IMR-90 (cell line): ENCODE results near the gene LONP2. TPM values are rescaled to one million over a fixed set of nuclear protein-coding genes. Genes with fewer than 3 reads are reported as not detected.

ENCODE experiments used
- ATAC-seq: fragments of 200-7000 bp; cut with Tn5 transposase; 2 replicates; pipeline ENCODE4 v1.9.1; 2020; ENCODE audit warnings: low read depth, mild to moderate bottlenecking, moderate library complexity
- BruUV-seq: library from RNA; stranded (reverse); fragments of 400-500 nt; replicated peaks from 2 replicates; lab custom pipeline; 2021; lab: Mats Ljungman, UMichigan
- CTCF ChIA-PET: fragments of 300-600 bp; formaldehyde crosslinking; extraction: SDS; loops from one replicate; lab custom pipeline; 2021; ENCODE audit warnings: antibody characterized with exemption; lab: Yijun Ruan, JAX
- POLR2A ChIA-PET: fragments of 300-600 bp; sonication (Branson Sonifier 250); formaldehyde crosslinking; loops from one replicate; lab custom pipeline; 2022; ENCODE audit warnings: antibody characterized with exemption; ENCODE audit not compliant: unreplicated experiment; lab: Charles Lee
- DNase-seq: peaks from one replicate; pipeline ENCODE4 v3.0.0; 2013
- H2AFZ ChIP-seq: replicated peaks from 2 replicates; pipeline ENCODE3; 2013; ENCODE audit warnings: low read length, mild to moderate bottlenecking; ENCODE audit not compliant: poor library complexity
- H2AK5ac ChIP-seq: 2 replicates; pipeline ENCODE4 v1.6.1; 2013; ENCODE audit warnings: low read depth, low read length, inconsistent platforms
- H2AK9ac ChIP-seq: replicated peaks from 2 replicates; pipeline ENCODE3; 2013; ENCODE audit warnings: mild to moderate bottlenecking, low read depth, low read length, moderate library complexity; ENCODE audit not compliant: poor library complexity
- H2BK120ac ChIP-seq: 2 replicates; pipeline ENCODE4 v1.6.1; 2013; ENCODE audit warnings: low read depth, low read length, inconsistent platforms
- H2BK15ac ChIP-seq: 3 replicates; pipeline ENCODE4 v1.6.1; 2013; ENCODE audit warnings: low read depth, low read length, inconsistent platforms
- H2BK20ac ChIP-seq: 2 replicates; pipeline ENCODE4 v1.6.1; 2013; ENCODE audit warnings: low read depth, mild to moderate bottlenecking, inconsistent platforms, low read length, moderate library complexity
- H2BK5ac ChIP-seq: 2 replicates; pipeline ENCODE4 v1.6.1; 2013; ENCODE audit warnings: mild to moderate bottlenecking, low read depth, low read length, inconsistent platforms; ENCODE audit not compliant: poor library complexity, severe bottlenecking
- H3K14ac ChIP-seq: replicated peaks from 2 replicates; pipeline ENCODE4 v1.6.1; 2013; ENCODE audit warnings: low read depth, low read length, inconsistent platforms
- H3K18ac ChIP-seq: 2 replicates; pipeline ENCODE4 v1.6.1; 2013; ENCODE audit warnings: low read depth, low read length, control low read depth
- H3K23ac ChIP-seq: 2 replicates; pipeline ENCODE4 v1.6.1; 2013; ENCODE audit warnings: low read depth, low read length, inconsistent platforms
- H3K27ac ChIP-seq: 2 replicates; pipeline ENCODE4 v1.5.1; 2013; ENCODE audit warnings: mild to moderate bottlenecking, control low read depth, low read length; ENCODE audit not compliant: insufficient read depth
- H3K27me3 ChIP-seq: 2 replicates; pipeline ENCODE4 v1.6.1; 2013; ENCODE audit warnings: low read length; ENCODE audit not compliant: control insufficient read depth, insufficient read depth
- H3K36me3 ChIP-seq: 2 replicates; pipeline ENCODE4 v1.6.1; 2013; ENCODE audit warnings: low read length, mixed read lengths; ENCODE audit not compliant: control insufficient read depth, insufficient read depth
- H3K4ac ChIP-seq: 2 replicates; pipeline ENCODE4 v1.6.1; 2013; ENCODE audit warnings: low read depth, low read length, inconsistent platforms
- H3K4me1 ChIP-seq: 2 replicates; pipeline ENCODE4 v1.6.1; 2013; ENCODE audit warnings: low read length, mixed read lengths; ENCODE audit not compliant: control insufficient read depth, insufficient read depth
- H3K4me2 ChIP-seq: 2 replicates; pipeline ENCODE4 v1.6.1; 2013; ENCODE audit warnings: low read depth, mild to moderate bottlenecking, control low read depth, low read length, moderate library complexity
- H3K4me3 ChIP-seq: 2 replicates; pipeline ENCODE4 v1.5.1; 2013; ENCODE audit warnings: low read depth, mild to moderate bottlenecking, control low read depth, low read length, moderate library complexity; ENCODE audit not compliant: insufficient read depth
- H3K56ac ChIP-seq: 2 replicates; pipeline ENCODE4 v1.6.1; 2013; ENCODE audit warnings: low read length, inconsistent platforms; ENCODE audit not compliant: insufficient read depth; ENCODE audit errors: extremely low read depth
- H3K79me1 ChIP-seq, 2 experiments: 2 replicates each; pipeline ENCODE4 v1.6.1; 2013; ENCODE audit warnings: low read length in 2 of 2, inconsistent platforms in 1 of 2, low read depth in 1 of 2
- H3K9ac ChIP-seq: 2 replicates; pipeline ENCODE4 v1.6.1; 2013; ENCODE audit warnings: low read depth, low read length, control low read depth
- H3K9me1 ChIP-seq: 2 replicates; pipeline ENCODE4 v1.6.1; 2013; ENCODE audit warnings: low read length, inconsistent platforms; ENCODE audit not compliant: insufficient read depth
- H3K9me3 ChIP-seq: 2 replicates; pipeline ENCODE4 v1.6.1; 2013; ENCODE audit warnings: low read length; ENCODE audit not compliant: control insufficient read depth, insufficient read depth
- H4K20me1 ChIP-seq: 2 replicates; pipeline ENCODE4 v1.6.1; 2013; ENCODE audit warnings: low read length, inconsistent platforms; ENCODE audit not compliant: insufficient read depth
- H4K5ac ChIP-seq: 2 replicates; pipeline ENCODE4 v1.6.1; 2013; ENCODE audit warnings: mild to moderate bottlenecking, low read depth, low read length, control low read depth
- H4K8ac ChIP-seq, 2 experiments: 2 replicates each; pipeline ENCODE4 v1.6.1; 2013; ENCODE audit warnings: low read depth in 2 of 2, low read length in 2 of 2, control low read depth in 1 of 2, inconsistent platforms in 1 of 2
- H4K91ac ChIP-seq: 2 replicates; pipeline ENCODE4 v1.6.1; 2013; ENCODE audit warnings: low read depth, low read length, inconsistent platforms; ENCODE audit not compliant: insufficient read depth
- BHLHE40 ChIP-seq: fragments of 150-350 bp; IDR thresholded peaks from 2 replicates; pipeline ENCODE4 v1.6.1; 2016; ENCODE audit warnings: mild to moderate bottlenecking, low read depth, low read length
- CEBPB ChIP-seq: IDR thresholded peaks from 2 replicates; pipeline ENCODE4 v1.6.1; 2012; ENCODE audit warnings: low read depth, low read length, improper control_type of control experiment
- CHD1 ChIP-seq: IDR thresholded peaks from 2 replicates; pipeline ENCODE4 v1.6.1; 2012; ENCODE audit warnings: low read depth, low read length, improper control_type of control experiment
- ELK1 ChIP-seq: fragments of 150-350 bp; IDR thresholded peaks from 2 replicates; pipeline ENCODE4 v1.6.1; 2016; ENCODE audit warnings: low read depth, mild to moderate bottlenecking, low read length, moderate library complexity, borderline replicate concordance
- FOS ChIP-seq: fragments of 150-350 bp; IDR thresholded peaks from 2 replicates; pipeline ENCODE4 v1.6.1; 2016; ENCODE audit warnings: low read depth, low read length
- MAFK ChIP-seq: IDR thresholded peaks from 2 replicates; pipeline ENCODE4 v1.6.1; 2012; ENCODE audit warnings: low read depth, low read length, improper control_type of control experiment
- MAZ ChIP-seq: IDR thresholded peaks from 2 replicates; pipeline ENCODE4 v1.6.1; 2012; ENCODE audit warnings: low read depth, mild to moderate bottlenecking, low read length, improper control_type of control experiment, moderate library complexity, borderline replicate concordance
- MXI1 ChIP-seq: IDR thresholded peaks from 2 replicates; pipeline ENCODE4 v1.6.1; 2012; ENCODE audit warnings: low read depth, mild to moderate bottlenecking, low read length, moderate library complexity, borderline replicate concordance
- NFE2L2 ChIP-seq: fragments of 150-350 bp; IDR thresholded peaks from 2 replicates; pipeline ENCODE4 v1.6.1; 2016; ENCODE audit warnings: low read depth, mild to moderate bottlenecking, low read length
- POLR2A ChIP-seq: IDR thresholded peaks from 2 replicates; pipeline ENCODE4 v1.6.1; 2012; ENCODE audit warnings: mild to moderate bottlenecking, low read depth, low read length
- RAD21 ChIP-seq: IDR thresholded peaks from 2 replicates; pipeline ENCODE4 v1.6.1; 2012; ENCODE audit warnings: low read length, improper control_type of control experiment
- RCOR1 ChIP-seq: IDR thresholded peaks from 2 replicates; pipeline ENCODE4 v1.6.1; 2012; ENCODE audit warnings: mild to moderate bottlenecking, low read length, improper control_type of control experiment; ENCODE audit not compliant: insufficient replicate concordance
- SMC3 ChIP-seq: fragments of 150-350 bp; IDR thresholded peaks from 2 replicates; pipeline ENCODE4 v1.6.1; 2016; ENCODE audit warnings: low read depth, mild to moderate bottlenecking, antibody characterized with exemption, low read length, moderate library complexity
- WGBS, 2 experiments: methylation state at CpG; one replicate each; pipeline versions ENCODE4 v1.1.5 to v1.1.7; 2013; ENCODE audit warnings: missing lambda C conversion rate in 2 of 2; ENCODE audit not compliant: insufficient read length in 1 of 2; ENCODE audit errors: extremely low coverage in 2 of 2; 5-methylcytosine and 5-hydroxymethylcytosine counted together
- dilution Hi-C: fragments of 300-500 bp; cut with HindIII; formaldehyde crosslinking; loops from one replicate; pipeline ENCODE4 v1.14.3; 2018; ENCODE audit warnings: low sequenced_read_pairs; ENCODE audit not compliant: unreplicated experiment
- in situ Hi-C: fragments of 300-500 bp; cut with MboI; formaldehyde crosslinking; loops from 3 replicates; pipeline ENCODE4 v1.14.3; 2019; ENCODE audit warnings: low sequenced_read_pairs, inconsistent platforms, mixed read lengths
- intact Hi-C: fragments of 100-400 bp; cut with micrococcal nuclease; formaldehyde crosslinking; loops from 2 replicates; pipeline ENCODE4 v1.10.0; 2022
- polyA plus RNA-seq, 3 experiments: library from polyadenylated mRNA; depleted of rRNA; stranded (reverse); fragments of >200 nt; gene quantifications; 2 replicates each; pipeline ENCODE4 v1.2.3, GENCODE V29; 2012; ENCODE audit warnings: low replicate concordance in 1 of 3
- total RNA-seq: library from RNA; depleted of rRNA; stranded (reverse); fragments of >200 nt; gene quantifications from 2 replicates; pipeline ENCODE4 v1.2.3, GENCODE V29; 2012
- TF ChIP-seq, protein P1 (sequence below): conservative IDR thresholded peaks from 2 replicates; pipeline ENCODE4 v1.5.1; 2012; ENCODE audit warnings: mild to moderate bottlenecking, low read depth, low read length, improper control_type of control experiment

The LONP2 gene
- total and polyA plus RNA-seq, 2 of the 4 experiments (the other 2 are of a cell fraction) = 31.5 to 90.9 TPM

- H4K20me1 ChIP-seq = peaks cover 26% of the 10 kb centered on the region; the same call in 1 of the 2 replicates
- H3K23ac ChIP-seq = no peak within 1 kb of the TSS
- TF ChIP-seq, protein P1, sequence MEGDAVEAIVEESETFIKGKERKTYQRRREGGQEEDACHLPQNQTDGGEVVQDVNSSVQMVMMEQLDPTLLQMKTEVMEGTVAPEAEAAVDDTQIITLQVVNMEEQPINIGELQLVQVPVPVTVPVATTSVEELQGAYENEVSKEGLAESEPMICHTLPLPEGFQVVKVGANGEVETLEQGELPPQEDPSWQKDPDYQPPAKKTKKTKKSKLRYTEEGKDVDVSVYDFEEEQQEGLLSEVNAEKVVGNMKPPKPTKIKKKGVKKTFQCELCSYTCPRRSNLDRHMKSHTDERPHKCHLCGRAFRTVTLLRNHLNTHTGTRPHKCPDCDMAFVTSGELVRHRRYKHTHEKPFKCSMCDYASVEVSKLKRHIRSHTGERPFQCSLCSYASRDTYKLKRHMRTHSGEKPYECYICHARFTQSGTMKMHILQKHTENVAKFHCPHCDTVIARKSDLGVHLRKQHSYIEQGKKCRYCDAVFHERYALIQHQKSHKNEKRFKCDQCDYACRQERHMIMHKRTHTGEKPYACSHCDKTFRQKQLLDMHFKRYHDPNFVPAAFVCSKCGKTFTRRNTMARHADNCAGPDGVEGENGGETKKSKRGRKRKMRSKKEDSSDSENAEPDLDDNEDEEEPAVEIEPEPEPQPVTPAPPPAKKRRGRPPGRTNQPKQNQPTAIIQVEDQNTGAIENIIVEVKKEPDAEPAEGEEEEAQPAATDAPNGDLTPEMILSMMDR = no peak
- TF ChIP-seq FOS = no peak
- TF ChIP-seq BHLHE40 = no peak
- TF ChIP-seq RCOR1 = no peak
- TF ChIP-seq CEBPB = no peak
- no peak for TF ChIP-seq POLR2A
- TF ChIP-seq CHD1 = no peak
- no peak for TF ChIP-seq MXI1
- TF ChIP-seq MAZ = no peak
- TF ChIP-seq ELK1 = no peak
- TF ChIP-seq MAFK = no peak
- no peak for TF ChIP-seq RAD21
- TF ChIP-seq NFE2L2 = no peak
- TF ChIP-seq SMC3 = no peak
- H2AK9ac ChIP-seq = no peak within 1 kb of the TSS
- H3K27ac ChIP-seq = no peak within 1 kb of the TSS
- H4K8ac ChIP-seq = no peak within 1 kb of the TSS
- ChIA-PET POLR2A (interaction anchor here (0.6 kb wide), 1 partner anchor 767 kb away, joined by 4 read pairs; no protein-coding TSS in a partner anchor), CTCF (interaction anchor here (0.6 kb wide), 2 partner anchors 334 to 366 kb away, joined by 3 to 4 read pairs; no protein-coding TSS in a partner anchor)
- no peak for ATAC-seq
- H2AFZ ChIP-seq = no peak within 1 kb of the TSS
- H3K9me1 ChIP-seq = no peaks in the 10 kb centered on the region
- H3K4me3 ChIP-seq = no peak within 1 kb of the TSS
- no peak within 1 kb of the TSS for H3K14ac ChIP-seq
- H3K79me1 ChIP-seq = peaks cover 16 to 52% of the 10 kb centered on the region in 2 experiments
- no peaks in the 10 kb centered on the region for H3K9me3 ChIP-seq
- no peak within 1 kb of the TSS for H2BK5ac ChIP-seq
- no peaks in the 10 kb centered on the region for H3K27me3 ChIP-seq
- no peak within 1 kb of the TSS for H2BK20ac ChIP-seq
- no TSS peak for BruUV-seq
- H2AK5ac ChIP-seq = no peak within 1 kb of the TSS
- no peak for DNase-seq
- in situ Hi-C loops = no loop called here
- no peak within 1 kb of the TSS for H3K56ac ChIP-seq
- no CpG with 5 or more reads among the region's 4 CpGs for WGBS, 2 experiments
- peaks cover 4% of the 10 kb centered on the region; the same call in 1 of the 2 replicates for H3K36me3 ChIP-seq
- H2BK15ac ChIP-seq = no peak within 1 kb of the TSS
- H2BK120ac ChIP-seq = no peak within 1 kb of the TSS
- intact Hi-C loops = loop anchor here (5.0 to 10.0 kb wide), 2 partner anchors 75 to 1103 kb away; partner anchors contain the start of gene NETO2
- no peak within 1 kb of the TSS for H3K4me2 ChIP-seq
- peaks cover 5% of the 10 kb centered on the region for H3K4me1 ChIP-seq
- H3K9ac ChIP-seq = no peak within 1 kb of the TSS
- H3K4ac ChIP-seq = no peak within 1 kb of the TSS
- no peak within 1 kb of the TSS for H4K5ac ChIP-seq
- dilution Hi-C loops = no loop called here
- no peak within 1 kb of the TSS for H3K18ac ChIP-seq
- no peak within 1 kb of the TSS for H4K91ac ChIP-seq
Measured at GRCh38 chr16:48247311-48247710, 3.2 kb downstream of the LONP2 start, which contains the start of gene ABCC11. Gene ABCC11, minus strand, starts transcription at chr16:48247539. Its CDS starts 15,618 bp downstream, at chr16:48231921.
